Esophagus squamous epithelium (tissue), 5 donors: ENCODE results near the gene FBXL15. TPM values are rescaled to one million over a fixed set of nuclear protein-coding genes. Genes with fewer than 3 reads are reported as not detected.

Experiments
- DNase-seq: peaks from one replicate; lab custom pipeline; 2025; lab: John Stamatoyannopoulos, UW
- H3K27ac ChIP-seq, 4 donors: fragments of 200-600 bp; sonication (generic); one replicate each; pipeline ENCODE4 v1.5.1; 2016 to 2019; ENCODE audit warnings: mild to moderate bottlenecking in 1 of 4
- H3K27me3 ChIP-seq, 4 donors: fragments of 200-600 bp; sonication (generic); 1 replicate in 3 of 4; 2 replicates in 1 of 4; pipeline versions ENCODE4 v1.5.1 to v1.6.0; 2017 to 2021; ENCODE audit warnings: antibody characterized with exemption in 1 of 4
- H3K36me3 ChIP-seq, 3 donors: fragments of 200-600 bp; sonication (generic); one replicate each; pipeline ENCODE4 v1.5.1; 2016 to 2019
- H3K4me1 ChIP-seq, 3 donors: fragments of 200-600 bp; sonication (generic); one replicate each; pipeline ENCODE4 v1.5.1; 2017 to 2019
- H3K4me3 ChIP-seq, 4 donors: fragments of 200-600 bp; sonication (generic); 1 replicate in 3 of 4; 2 replicates in 1 of 4; pipeline ENCODE4 v1.5.1; 2016 to 2019; ENCODE audit warnings: mild to moderate bottlenecking in 2 of 4, moderate library complexity in 1 of 4
- H3K9me3 ChIP-seq, 3 donors: fragments of 200-600 bp; sonication (generic); one replicate each; pipeline ENCODE4 v1.5.1; 2016 to 2019
- POLR2A ChIP-seq, 4 donors: fragments of 450-650 bp; IDR thresholded peaks; one replicate each; pipeline ENCODE4 v1.6.1; 2017; ENCODE audit warnings: antibody characterized with exemption in 4 of 4, mild to moderate bottlenecking in 4 of 4, moderate library complexity in 3 of 4
- WGBS, 2 donors: methylation state at CpG; one replicate each; pipeline ENCODE4 v1.1.5; 2018; 5-methylcytosine and 5-hydroxymethylcytosine counted together
- intact Hi-C: fragments of 100-400 bp; cut with DNase I; formaldehyde crosslinking; loops from one replicate; pipeline ENCODE4 v1.15.0; 2022
- total RNA-seq, 4 donors: library from RNA; depleted of rRNA; stranded (reverse); fragments of >200 nt; gene quantifications; one replicate each; pipeline ENCODE4 v1.1.0, GENCODE V29; 2016
- TF ChIP-seq, protein P1 (sequence below), 6 experiments: fragments of 450-650 bp in 4 of 6; fragments of 200-600 bp in 2 of 6; sonication (generic) in 2 of 6; IDR thresholded peaks; one replicate each; pipeline ENCODE4 v1.5.1; 2016 to 2019; ENCODE audit warnings: antibody characterized with exemption in 6 of 6, mild to moderate bottlenecking in 4 of 6, moderate library complexity in 4 of 6
- donor health status: DM: yes; HTN: yes; CAD: no.

Gene FBXL15
- total RNA-seq, 4 donors from 2014 or later, result 10.6 to 20.2 (median 18.8) TPM

DNA sequence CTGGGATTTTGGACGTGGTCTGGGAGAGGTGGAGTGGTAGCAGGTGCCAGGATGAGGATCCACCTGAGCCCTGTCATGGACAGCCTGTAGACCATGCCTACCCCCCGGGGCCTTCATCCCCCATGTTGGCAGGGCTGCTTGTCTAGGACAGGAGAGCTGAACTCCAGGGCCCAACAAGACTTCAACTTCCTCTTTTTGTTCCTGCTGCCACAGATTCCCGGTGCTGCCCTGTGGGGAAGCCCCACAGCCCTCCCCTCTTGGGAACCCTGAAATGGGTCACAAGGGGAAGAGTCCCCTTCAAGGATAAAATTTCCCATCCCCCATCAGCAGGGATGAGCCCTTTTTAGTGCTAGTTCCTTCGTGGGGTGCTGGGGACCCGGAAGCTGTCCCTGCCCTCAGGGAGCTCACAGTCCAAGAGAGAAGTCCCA lies 13.0 kb downstream of the FBXL15 start:
- H3K9me3 ChIP-seq, result no peaks in the 10 kb centered on the region
- WGBS, 2 donors, result 47 to 51% methylated on average over 2 of the region's 5 CpGs
- intact Hi-C loops, result no loop called here
- H3K27me3 ChIP-seq, result peaks cover 0 to 29% (median 0%) of the 10 kb centered on the region in 4 donors
- H3K36me3 ChIP-seq, result no peaks in the 10 kb centered on the region
- peak overlapping the region in 1 of 4 donors; percentile 28 for H3K27ac ChIP-seq
- H3K4me1 ChIP-seq, result peaks cover 9 to 51% (median 16%) of the 10 kb centered on the region in 3 donors
- no peak for DNase-seq
- no peak overlapping the region for H3K4me3 ChIP-seq
- TF ChIP-seq POLR2A (IDR thresholded peaks at IDR 0.05), result no peak
- TF ChIP-seq, protein P1, sequence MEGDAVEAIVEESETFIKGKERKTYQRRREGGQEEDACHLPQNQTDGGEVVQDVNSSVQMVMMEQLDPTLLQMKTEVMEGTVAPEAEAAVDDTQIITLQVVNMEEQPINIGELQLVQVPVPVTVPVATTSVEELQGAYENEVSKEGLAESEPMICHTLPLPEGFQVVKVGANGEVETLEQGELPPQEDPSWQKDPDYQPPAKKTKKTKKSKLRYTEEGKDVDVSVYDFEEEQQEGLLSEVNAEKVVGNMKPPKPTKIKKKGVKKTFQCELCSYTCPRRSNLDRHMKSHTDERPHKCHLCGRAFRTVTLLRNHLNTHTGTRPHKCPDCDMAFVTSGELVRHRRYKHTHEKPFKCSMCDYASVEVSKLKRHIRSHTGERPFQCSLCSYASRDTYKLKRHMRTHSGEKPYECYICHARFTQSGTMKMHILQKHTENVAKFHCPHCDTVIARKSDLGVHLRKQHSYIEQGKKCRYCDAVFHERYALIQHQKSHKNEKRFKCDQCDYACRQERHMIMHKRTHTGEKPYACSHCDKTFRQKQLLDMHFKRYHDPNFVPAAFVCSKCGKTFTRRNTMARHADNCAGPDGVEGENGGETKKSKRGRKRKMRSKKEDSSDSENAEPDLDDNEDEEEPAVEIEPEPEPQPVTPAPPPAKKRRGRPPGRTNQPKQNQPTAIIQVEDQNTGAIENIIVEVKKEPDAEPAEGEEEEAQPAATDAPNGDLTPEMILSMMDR (IDR thresholded peaks at IDR 0.05), result no peak

DNA sequence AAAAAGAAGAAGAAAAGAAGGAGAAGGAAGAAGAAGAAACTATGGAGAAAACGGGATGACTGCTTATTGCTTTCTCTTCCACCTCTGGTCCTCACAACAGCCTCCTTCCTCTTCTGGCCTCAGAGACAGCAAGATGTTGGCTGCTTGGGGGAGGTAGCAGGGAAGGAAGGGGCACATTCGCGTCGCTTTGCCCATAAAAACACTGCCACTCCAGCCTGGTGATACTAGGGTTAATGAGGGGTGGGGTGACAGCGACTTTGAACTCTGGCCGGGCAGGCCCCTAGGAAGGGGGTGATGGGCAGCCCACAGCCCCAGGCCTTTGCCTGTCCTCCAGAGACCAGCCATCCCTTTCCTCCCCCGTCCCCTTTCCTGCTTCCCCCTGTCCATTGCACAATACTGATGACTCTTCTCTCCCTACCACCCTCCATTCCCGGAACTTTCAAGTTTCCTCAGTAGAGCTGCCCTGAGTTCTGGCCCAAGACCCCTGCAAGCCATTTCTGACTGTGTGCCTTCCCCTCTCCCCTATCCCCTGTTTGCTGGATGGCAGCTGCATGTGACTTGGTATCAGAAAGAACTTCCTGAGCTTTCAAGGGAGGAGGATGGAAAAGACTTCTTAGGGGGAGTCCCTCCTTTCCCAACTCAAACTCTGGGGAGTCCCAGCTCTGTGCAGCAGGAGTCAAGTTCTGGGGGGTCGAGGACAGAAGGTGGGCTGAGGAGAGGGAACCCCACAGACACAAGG lies 13.9 kb downstream of the FBXL15 start:
- peak overlapping the region in 3 of 4 donors; percentile 46 to 83 (median 49) for H3K27ac ChIP-seq
- TF ChIP-seq, protein P1 (IDR thresholded peaks at IDR 0.05), result no peak
- no peak for TF ChIP-seq POLR2A (IDR thresholded peaks at IDR 0.05)
- H3K4me1 ChIP-seq, result peaks cover 9 to 51% (median 16%) of the 10 kb centered on the region in 3 donors
- intact Hi-C loops, result no loop called here
- peaks cover 0 to 29% (median 0%) of the 10 kb centered on the region in 4 donors for H3K27me3 ChIP-seq
- no peaks in the 10 kb centered on the region for H3K36me3 ChIP-seq
- WGBS, 2 donors, result 32 to 34% methylated on average over 8 to 9 of the region's 9 CpGs
- H3K4me3 ChIP-seq, result no peak overlapping the region
- DNase-seq, result no peak
- no peaks in the 10 kb centered on the region for H3K9me3 ChIP-seq

DNA sequence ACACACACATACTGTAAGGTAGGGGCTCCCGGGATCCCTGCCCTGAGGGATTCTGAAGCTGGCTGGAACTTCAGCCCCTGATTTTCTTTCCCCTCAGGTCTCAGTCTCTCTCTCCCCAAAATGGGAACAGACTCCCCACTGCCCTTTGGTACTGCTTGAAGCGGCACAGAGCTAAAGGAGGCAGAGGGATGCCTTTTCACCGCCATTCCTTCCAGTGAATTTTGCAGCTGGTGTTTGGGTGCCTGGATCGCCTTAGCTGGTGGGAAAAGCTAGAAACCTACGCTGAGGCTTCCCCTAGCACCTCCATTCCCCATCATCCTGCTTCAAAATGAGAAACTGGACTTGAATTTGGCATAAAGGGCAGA lies 14.5 kb downstream of the FBXL15 start:
- DNase-seq, result no peak
- H3K27me3 ChIP-seq, result peaks cover 0 to 29% (median 0%) of the 10 kb centered on the region in 4 donors
- WGBS, 2 donors, result 47% methylated on average over 5 of the region's 5 CpGs
- no peaks in the 10 kb centered on the region for H3K36me3 ChIP-seq
- no peaks in the 10 kb centered on the region for H3K9me3 ChIP-seq
- H3K27ac ChIP-seq, result peak overlapping the region; percentile 7 to 83 (median 48)
- H3K4me3 ChIP-seq, result peak overlapping the region in 2 of 4 donors; percentile 28 to 56
- TF ChIP-seq POLR2A (IDR thresholded peaks at IDR 0.05), result no peak
- TF ChIP-seq, protein P1 (IDR thresholded peaks at IDR 0.05), result no peak
- intact Hi-C loops, result no loop called here
- peaks cover 9 to 51% (median 16%) of the 10 kb centered on the region in 3 donors for H3K4me1 ChIP-seq

- Histone ChIP-seq H3K9me3 (no peaks in the 10 kb centered on the region), H3K27ac (peak overlapping the region; percentile 7 to 83 (median 48)), H3K27me3 (peaks cover 0 to 29% (median 0%) of the 10 kb centered on the region in 4 donors), H3K36me3 (no peaks in the 10 kb centered on the region), H3K4me1 (peaks cover 9 to 51% (median 16%) of the 10 kb centered on the region in 3 donors), H3K4me3 (peak overlapping the region in 3 of 4 donors; percentile 13 to 56 (median 28))
- WGBS, 2 donors, result 23% methylated on average over 5 of the region's 14 CpGs; no CpG with 5 or more reads in 1 of the 2 donors
- TF ChIP-seq, protein P1 (IDR thresholded peaks at IDR 0.05), result no peak
- TF ChIP-seq POLR2A (IDR thresholded peaks at IDR 0.05), result no peak
- no peak for DNase-seq
- intact Hi-C loops, result no loop called here
Measured at GRCh38 chr10:102435529-102436233, 15.0 kb downstream of the FBXL15 start.

DNA sequence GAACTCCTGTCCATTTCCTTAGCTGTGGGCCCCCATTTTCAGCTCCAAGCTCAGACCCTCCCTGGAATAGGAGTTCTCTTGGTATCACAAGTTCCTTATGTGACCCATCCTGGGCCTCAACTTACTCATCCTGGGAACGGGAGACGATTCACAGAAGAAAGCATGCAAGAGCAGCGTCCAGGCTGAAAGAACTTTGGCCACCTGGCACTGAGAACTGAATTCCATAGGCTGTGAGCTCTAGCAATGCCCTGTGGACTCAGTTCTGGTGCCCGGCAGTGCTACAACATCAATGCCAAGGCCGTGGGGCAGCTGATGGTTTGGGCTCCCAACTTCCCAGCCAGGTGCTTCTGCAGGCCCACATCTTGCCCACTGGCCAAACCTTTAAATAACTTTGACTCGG lies 15.7 kb downstream of the FBXL15 start:
- no peak for DNase-seq
- no peak for TF ChIP-seq POLR2A (IDR thresholded peaks at IDR 0.05)
- TF ChIP-seq, protein P1 (IDR thresholded peaks at IDR 0.05), result no peak
- Histone ChIP-seq H3K27me3 (peaks cover 0 to 29% (median 0%) of the 10 kb centered on the region in 4 donors), H3K4me3 (peak overlapping the region in 1 of 4 donors; percentile 56), H3K4me1 (peaks cover 9 to 47% (median 13%) of the 10 kb centered on the region in 3 donors), H3K36me3 (no peaks in the 10 kb centered on the region), H3K9me3 (no peaks in the 10 kb centered on the region), H3K27ac (no peak overlapping the region)
- intact Hi-C loops, result no loop called here
- 88 to 90% methylated on average over 1 to 3 of the region's 6 CpGs for WGBS, 2 donors
